Smooth muscle cell (in vitro differentiated cells): ENCODE results near the gene LZTR1. TPM values are rescaled to one million over a fixed set of nuclear protein-coding genes. Genes with fewer than 3 reads are reported as not detected.
"Not testable (repeated sequence)": the region's sequence is repeated elsewhere in the genome, so short reads cannot be mapped to it uniquely, and the experiment has no call there.

Source experiments
- DNase-seq: peaks from one replicate; lab custom pipeline; 2025; ENCODE audit not compliant: unreplicated experiment; lab: John Stamatoyannopoulos, UW
- H2AFZ ChIP-seq: fragments of 200-600 bp; sonication (generic); 2 replicates; pipeline ENCODE4 v1.6.0; 2016; ENCODE audit warnings: antibody characterized with exemption, low read depth, mild to moderate bottlenecking
- H3F3A ChIP-seq: fragments of 200-600 bp; sonication (generic); 2 replicates; pipeline ENCODE4 v1.6.0; 2017; ENCODE audit warnings: antibody characterized with exemption, low read depth
- H3K27ac ChIP-seq: fragments of 200-600 bp; sonication (generic); 2 replicates; pipeline ENCODE4 v1.5.1; 2016; ENCODE audit warnings: low read depth, mild to moderate bottlenecking
- H3K27me3 ChIP-seq: fragments of 200-600 bp; sonication (generic); 2 replicates; pipeline ENCODE4 v1.6.1; 2016; ENCODE audit warnings: low read depth, mild to moderate bottlenecking
- H3K36me3 ChIP-seq: fragments of 200-600 bp; sonication (generic); 2 replicates; pipeline ENCODE4 v1.5.1; 2016; ENCODE audit warnings: low read depth
- H3K4me1 ChIP-seq: fragments of 200-600 bp; sonication (generic); 2 replicates; pipeline ENCODE4 v1.5.1; 2016; ENCODE audit warnings: low read depth
- H3K4me2 ChIP-seq: fragments of 200-600 bp; sonication (generic); 2 replicates; pipeline ENCODE4 v1.6.0; 2016; ENCODE audit warnings: mild to moderate bottlenecking
- H3K4me3 ChIP-seq: fragments of 200-600 bp; sonication (generic); 2 replicates; pipeline ENCODE4 v1.5.1; 2016; ENCODE audit warnings: mild to moderate bottlenecking
- H3K79me2 ChIP-seq: fragments of 200-600 bp; sonication (generic); 2 replicates; pipeline ENCODE4 v1.6.0; 2016; ENCODE audit warnings: low read depth, mild to moderate bottlenecking
- H3K9ac ChIP-seq: fragments of 200-600 bp; sonication (generic); 2 replicates; pipeline ENCODE4 v1.6.0; 2016; ENCODE audit warnings: low read depth
- H3K9me3 ChIP-seq: fragments of 200-600 bp; sonication (generic); replicated peaks from 2 replicates; pipeline ENCODE4 v1.5.1; 2016; ENCODE audit warnings: low read depth
- H4K20me1 ChIP-seq: fragments of 200-600 bp; sonication (generic); 2 replicates; pipeline ENCODE4 v1.6.0; 2016; ENCODE audit warnings: low read depth
- CTCF ChIP-seq: fragments of 200-600 bp; sonication (generic); IDR thresholded peaks from 2 replicates; pipeline ENCODE4 v1.5.1; 2017; ENCODE audit warnings: borderline replicate concordance, mild to moderate bottlenecking, antibody characterized with exemption; ENCODE audit not compliant: insufficient read depth, poor library complexity, severe bottlenecking
- WGBS: methylation state at CpG from one replicate; pipeline ENCODE4 v1.1.7; 2016; ENCODE audit warnings: low lambda C conversion rate; 5-methylcytosine and 5-hydroxymethylcytosine counted together
- polyA plus RNA-seq: library from polyadenylated mRNA; unstranded; fragments of >200 nt; fragmentation: Nextera tagmentation; extraction: Ambion mirVana; gene quantifications from 2 replicates; pipeline ENCODE4 v1.2.1, GENCODE V29; 2016
- total RNA-seq: library from RNA; depleted of rRNA; stranded (reverse); fragments of >200 nt; gene quantifications from 2 replicates; pipeline ENCODE4 v1.2.3, GENCODE V29; 2014

Gene LZTR1
- total and polyA plus RNA-seq, 2 experiments from 2014 or later = 34.2 to 43.9 TPM

- H3K9me3 ChIP-seq = no peaks in the 10 kb centered on the region
- H3K4me2 ChIP-seq = peak within 1 kb of the TSS; percentile 97
- peak within 1 kb of the TSS; percentile 88 for H3K4me3 ChIP-seq
- WGBS = 1% methylated on average over 80 of the region's 83 CpGs
- peak; percentile 98 for DNase-seq
- peaks cover 9% of the 10 kb centered on the region for H3K79me2 ChIP-seq
- no peak for TF ChIP-seq CTCF
- peak within 1 kb of the TSS; percentile 97 for H3K9ac ChIP-seq
- H4K20me1 ChIP-seq = no peaks in the 10 kb centered on the region
- no peaks in the 10 kb centered on the region for H3K27me3 ChIP-seq
- peaks cover 6% of the 10 kb centered on the region for H3F3A ChIP-seq
- peaks cover 13% of the 10 kb centered on the region for H3K4me1 ChIP-seq
- no peaks in the 10 kb centered on the region for H3K36me3 ChIP-seq
- peak within 1 kb of the TSS; percentile 81 for H2AFZ ChIP-seq
- H3K27ac ChIP-seq = peak within 1 kb of the TSS; percentile 98
Measured at GRCh38 chr22:21001601-21002325, 19.7 kb downstream of the LZTR1 start, which contains the start of gene THAP7. Gene THAP7 (minus strand): TSS chr22:21002118. CDS start chr22:21001911, 207 bp downstream.

GRCh38 chr22:21003782-21004181 lies 21.7 kb downstream of the LZTR1 start:
- Histone ChIP-seq H3K9ac (no peak overlapping the region), H3K4me2 (peak overlapping the region; percentile 97), H4K20me1 (no peaks in the 10 kb centered on the region), H3K4me3 (no peak overlapping the region), H3K9me3 (no peaks in the 10 kb centered on the region), H3K27me3 (no peaks in the 10 kb centered on the region), H3F3A (peaks cover 6% of the 10 kb centered on the region), H3K27ac (no peak overlapping the region), H3K36me3 (no peaks in the 10 kb centered on the region), H3K79me2 (peaks cover 9% of the 10 kb centered on the region), H2AFZ (no peak overlapping the region), H3K4me1 (peaks cover 13% of the 10 kb centered on the region)
- 89% methylated on average over 4 of the region's 4 CpGs for WGBS
- TF ChIP-seq CTCF = no peak
- no peak for DNase-seq

- not testable (repeated sequence) for H3K27me3 ChIP-seq, H4K20me1 ChIP-seq, H3K36me3 ChIP-seq, H3K9ac ChIP-seq, DNase-seq, H3K9me3 ChIP-seq, H3K4me1 ChIP-seq, H3F3A ChIP-seq, H3K79me2 ChIP-seq, H3K4me2 ChIP-seq, H2AFZ ChIP-seq, H3K4me3 ChIP-seq, H3K27ac ChIP-seq
- 92% methylated on average over 13 of the region's 13 CpGs for WGBS
Measured at GRCh38 chr22:21009208-21009607, 27.1 kb downstream of the LZTR1 start.

- Histone ChIP-seq H3K9me3 (no peaks in the 10 kb centered on the region), H3K27ac (no peak overlapping the region), H3K79me2 (no peaks in the 10 kb centered on the region), H3K27me3 (no peaks in the 10 kb centered on the region), H3K4me3 (no peak overlapping the region), H3K9ac (no peak overlapping the region), H3K4me1 (peaks cover 11% of the 10 kb centered on the region), H3F3A (peaks cover 5% of the 10 kb centered on the region), H3K4me2 (no peak overlapping the region), H3K36me3 (no peaks in the 10 kb centered on the region), H2AFZ (no peak overlapping the region), H4K20me1 (no peaks in the 10 kb centered on the region)
- DNase-seq = no peak
- no peak for TF ChIP-seq CTCF
- 64% methylated on average over 10 of the region's 10 CpGs for WGBS
Measured at GRCh38 chr22:21009638-21010425, 27.7 kb downstream of the LZTR1 start.
